ENCODE results near the gene GLIS1. TPM values are rescaled to one million over a fixed set of nuclear protein-coding genes. Genes with fewer than 3 reads are reported as not detected.

GLIS1 gene
- polyA plus RNA-seq, 1 donor from 2014 or later, result not detected

GRCh38 chr1:53465023-53465957, 273.7 kb downstream of the GLIS1 start:
- Histone ChIP-seq H4K20me1 (ENCODE audit: insufficient read depth) (no peaks in the 10 kb centered on the region), H3F3A (ENCODE audit: insufficient read depth, low read length, poor library complexity, severe bottlenecking) (no peaks in the 10 kb centered on the region), H3K4me3 (ENCODE audit: low read length) (no peak overlapping the region), H3K27me3 (ENCODE audit: insufficient read depth, low read depth, low read length) (no peaks in the 10 kb centered on the region), H3K27ac (ENCODE audit: low read length) (no peak overlapping the region), H3K36me3 (ENCODE audit: insufficient read depth, low read length) (no peaks in the 10 kb centered on the region), H3K9ac (ENCODE audit: low read length) (no peak overlapping the region), H3K79me2 (replicated peaks; ENCODE audit: insufficient read depth, low read length) (no peaks in the 10 kb centered on the region), H2AFZ (ENCODE audit: low read depth, low read length) (no peak overlapping the region), H3K4me2 (ENCODE audit: low read length) (no peak overlapping the region), H3K9me2 (ENCODE audit: insufficient read depth, low read length) (no peaks in the 10 kb centered on the region), H3K9me3 (ENCODE audit: low read length) (no peaks in the 10 kb centered on the region)
- TF ChIP-seq SMC3 (conservative IDR thresholded peaks at IDR 0.05; ENCODE audit: poor library complexity) (no peak), MXI1 (conservative IDR thresholded peaks at IDR 0.05; ENCODE audit: poor library complexity, severe bottlenecking) (no peak)

- H2AFZ ChIP-seq (ENCODE audit: low read depth, low read length), result no peak overlapping the region
- TF ChIP-seq RAD21 (conservative IDR thresholded peaks at IDR 0.05) (no peak), CTCF (IDR thresholded peaks at IDR 0.05; ENCODE audit: poor library complexity, severe bottlenecking) (no peak), REST (IDR thresholded peaks at IDR 0.05; ENCODE audit: borderline replicate concordance) (no peak), TAF1 (IDR thresholded peaks at IDR 0.05; ENCODE audit: low read depth) (no peak), EP300 (conservative IDR thresholded peaks at IDR 0.05; ENCODE audit: poor library complexity, severe bottlenecking) (no peak), EZH2 (IDR thresholded peaks at IDR 0.05; ENCODE audit: borderline replicate concordance, insufficient read depth, low read length, poor library complexity, severe bottlenecking) (no peak), MXI1 (conservative IDR thresholded peaks at IDR 0.05; ENCODE audit: poor library complexity, severe bottlenecking) (no peak), SMC3 (conservative IDR thresholded peaks at IDR 0.05; ENCODE audit: poor library complexity) (no peak), POLR2AphosphoS5 (IDR thresholded peaks at IDR 0.05) (no peak)
- H3K27ac ChIP-seq (ENCODE audit: low read length), result no peak overlapping the region
Observed at GRCh38 chr1:53463961-53464899, 274.7 kb downstream of the GLIS1 start.

More at GRCh38 chr1:53463961-53464899, 274.7 kb downstream of the GLIS1 start:
- Histone ChIP-seq H4K20me1 (ENCODE audit: insufficient read depth) (no peaks in the 10 kb centered on the region), H3K9me3 (ENCODE audit: low read length) (no peaks in the 10 kb centered on the region), H3K79me2 (replicated peaks; ENCODE audit: insufficient read depth, low read length) (no peaks in the 10 kb centered on the region), H3K9ac (ENCODE audit: low read length) (no peak overlapping the region), H3K36me3 (ENCODE audit: insufficient read depth, low read length) (no peaks in the 10 kb centered on the region), H3K27me3 (ENCODE audit: insufficient read depth, low read depth, low read length) (no peaks in the 10 kb centered on the region), H3F3A (ENCODE audit: insufficient read depth, low read length, poor library complexity, severe bottlenecking) (no peaks in the 10 kb centered on the region), H3K9me2 (ENCODE audit: insufficient read depth, low read length) (no peaks in the 10 kb centered on the region), H3K4me3 (ENCODE audit: low read length) (no peak overlapping the region), H3K4me2 (ENCODE audit: low read length) (no peak overlapping the region)

All from neural cell (in vitro differentiated cells).